Neural cell (in vitro differentiated cells): ENCODE data around the gene CHCHD5. TPM values are rescaled to one million over a fixed set of nuclear protein-coding genes. Genes with fewer than 3 reads are reported as not detected.
A peak's percentile ranks its signal among the peaks of the same experiment; 100 is the strongest.

Source experiments
- H2AFZ ChIP-seq: fragments of 200-600, 300-800 bp; sonication (generic), shearing (Covaris generic); 2 replicates; pipeline ENCODE4 v1.6.0; 2014; ENCODE audit warnings: low read depth, mild to moderate bottlenecking, antibody characterized with exemption, low read length, moderate library complexity
- H3F3A ChIP-seq: fragments of 200-600 bp; shearing (Covaris generic); 2 replicates; pipeline ENCODE4 v1.6.1; 2016; ENCODE audit warnings: mild to moderate bottlenecking, moderate library complexity, mixed read lengths, antibody characterized with exemption, low read length; ENCODE audit not compliant: insufficient read depth, poor library complexity, severe bottlenecking
- H3K27ac ChIP-seq: fragments of 200-600, 300-800 bp; sonication (generic), shearing (Covaris generic); 2 replicates; pipeline ENCODE4 v1.5.1; 2014; ENCODE audit warnings: mild to moderate bottlenecking, low read length, moderate library complexity
- H3K27me3 ChIP-seq: fragments of 300-800, 200-600 bp; sonication (generic), shearing (Covaris generic); 2 replicates; pipeline ENCODE4 v1.6.0; 2014; ENCODE audit warnings: mild to moderate bottlenecking, low read depth, low read length, moderate library complexity; ENCODE audit not compliant: insufficient read depth
- H3K36me3 ChIP-seq: fragments of 300-800, 200-600 bp; sonication (generic), shearing (Covaris generic); 2 replicates; pipeline ENCODE4 v1.5.1; 2014; ENCODE audit warnings: mild to moderate bottlenecking, antibody characterized with exemption, low read length, moderate library complexity; ENCODE audit not compliant: insufficient read depth
- H3K4me2 ChIP-seq: fragments of 300-800, 200-600 bp; sonication (generic), shearing (Covaris generic); 2 replicates; pipeline ENCODE4 v1.6.0; 2014; ENCODE audit warnings: mild to moderate bottlenecking, low read length
- H3K4me3 ChIP-seq: fragments of 300-800, 200-600 bp; sonication (generic), shearing (Covaris generic); 2 replicates; pipeline ENCODE4 v1.5.1; 2014; ENCODE audit warnings: mild to moderate bottlenecking, low read length, moderate library complexity
- H3K79me2 ChIP-seq: fragments of 200-600 bp; shearing (Covaris generic); replicated peaks from 2 replicates; pipeline ENCODE4 v1.6.0; 2014; ENCODE audit warnings: mild to moderate bottlenecking, low read length, moderate library complexity; ENCODE audit not compliant: insufficient read depth
- H3K9ac ChIP-seq: fragments of 300-800, 200-600 bp; sonication (generic), shearing (Covaris generic); 2 replicates; pipeline ENCODE4 v1.6.1; 2016; ENCODE audit warnings: mild to moderate bottlenecking, low read length, mixed read lengths
- H3K9me2 ChIP-seq: fragments of 200-600 bp; shearing (Covaris generic); 2 replicates; pipeline ENCODE4 v1.6.1; 2016; ENCODE audit warnings: mild to moderate bottlenecking, low read length, mixed read lengths; ENCODE audit not compliant: insufficient read depth
- H3K9me3 ChIP-seq: fragments of 200-600, 300-800 bp; sonication (generic), shearing (Covaris generic); 2 replicates; pipeline ENCODE4 v1.6.1; 2016; ENCODE audit warnings: mild to moderate bottlenecking, mixed run types, low read length, moderate library complexity, mixed read lengths
- H4K20me1 ChIP-seq: fragments of 200-600 bp; shearing (Covaris generic); 2 replicates; pipeline ENCODE4 v1.6.1; 2016; ENCODE audit warnings: mild to moderate bottlenecking, mixed run types; ENCODE audit not compliant: insufficient read depth
- EP300 ChIP-seq: fragments of 450-650 bp; conservative IDR thresholded peaks from 2 replicates; pipeline ENCODE4 v1.6.1; 2014; ENCODE audit warnings: antibody characterized with exemption, mild to moderate bottlenecking, moderate library complexity; ENCODE audit not compliant: poor library complexity, severe bottlenecking
- EZH2 ChIP-seq: fragments of 200-600, 300-800 bp; shearing (Covaris generic), sonication (generic); IDR thresholded peaks from 2 replicates; pipeline ENCODE4 v1.6.1; 2014; ENCODE audit warnings: antibody characterized with exemption, low read length, borderline replicate concordance, mild to moderate bottlenecking; ENCODE audit not compliant: insufficient read depth, poor library complexity, severe bottlenecking
- MXI1 ChIP-seq: fragments of 450-650 bp; conservative IDR thresholded peaks from 2 replicates; pipeline ENCODE4 v1.6.1; 2014; ENCODE audit warnings: antibody characterized with exemption, mild to moderate bottlenecking; ENCODE audit not compliant: poor library complexity, severe bottlenecking
- POLR2AphosphoS5 ChIP-seq: IDR thresholded peaks from 2 replicates; pipeline ENCODE4 v1.6.1; 2012
- RAD21 ChIP-seq: fragments of 450-650 bp; conservative IDR thresholded peaks from 2 replicates; pipeline ENCODE4 v1.6.1; 2014; ENCODE audit warnings: antibody characterized with exemption, mild to moderate bottlenecking, moderate library complexity
- REST ChIP-seq: IDR thresholded peaks from 2 replicates; pipeline ENCODE4 v1.6.1; 2012; ENCODE audit warnings: borderline replicate concordance
- SMC3 ChIP-seq: fragments of 450-650 bp; conservative IDR thresholded peaks from 2 replicates; pipeline ENCODE4 v1.6.1; 2014; ENCODE audit warnings: antibody characterized with exemption, mild to moderate bottlenecking, moderate library complexity; ENCODE audit not compliant: poor library complexity
- TAF1 ChIP-seq: IDR thresholded peaks from 2 replicates; pipeline ENCODE4 v1.6.1; 2012; ENCODE audit warnings: low read depth
- polyA plus RNA-seq: library from polyadenylated mRNA; depleted of rRNA; stranded (reverse); fragments of >200 nt; gene quantifications from 2 replicates; pipeline ENCODE4 v1.2.3, GENCODE V29; 2014
- TF ChIP-seq, protein P1 (sequence below): fragments of 450-650 bp; IDR thresholded peaks from 2 replicates; pipeline ENCODE4 v1.5.1; 2014; ENCODE audit warnings: antibody characterized with exemption, mild to moderate bottlenecking, moderate library complexity; ENCODE audit not compliant: poor library complexity, severe bottlenecking

Gene CHCHD5
- polyA plus RNA-seq, 1 donor from 2014 or later: 41.1 TPM

- Histone ChIP-seq H3K27ac (no peak overlapping the region), H3K4me3 (no peak overlapping the region), H3K27me3 (no peaks in the 10 kb centered on the region), H3K79me2 (peaks cover 3% of the 10 kb centered on the region), H3K9ac (no peak overlapping the region), H3F3A (no peaks in the 10 kb centered on the region), H3K9me2 (no peaks in the 10 kb centered on the region), H2AFZ (no peak overlapping the region), H3K36me3 (no peaks in the 10 kb centered on the region), H3K4me2 (no peak overlapping the region), H4K20me1 (no peaks in the 10 kb centered on the region), H3K9me3 (no peaks in the 10 kb centered on the region)
- TF ChIP-seq EZH2: no peak
- no peak for TF ChIP-seq RAD21
- TF ChIP-seq EP300: no peak
- TF ChIP-seq, protein P1, sequence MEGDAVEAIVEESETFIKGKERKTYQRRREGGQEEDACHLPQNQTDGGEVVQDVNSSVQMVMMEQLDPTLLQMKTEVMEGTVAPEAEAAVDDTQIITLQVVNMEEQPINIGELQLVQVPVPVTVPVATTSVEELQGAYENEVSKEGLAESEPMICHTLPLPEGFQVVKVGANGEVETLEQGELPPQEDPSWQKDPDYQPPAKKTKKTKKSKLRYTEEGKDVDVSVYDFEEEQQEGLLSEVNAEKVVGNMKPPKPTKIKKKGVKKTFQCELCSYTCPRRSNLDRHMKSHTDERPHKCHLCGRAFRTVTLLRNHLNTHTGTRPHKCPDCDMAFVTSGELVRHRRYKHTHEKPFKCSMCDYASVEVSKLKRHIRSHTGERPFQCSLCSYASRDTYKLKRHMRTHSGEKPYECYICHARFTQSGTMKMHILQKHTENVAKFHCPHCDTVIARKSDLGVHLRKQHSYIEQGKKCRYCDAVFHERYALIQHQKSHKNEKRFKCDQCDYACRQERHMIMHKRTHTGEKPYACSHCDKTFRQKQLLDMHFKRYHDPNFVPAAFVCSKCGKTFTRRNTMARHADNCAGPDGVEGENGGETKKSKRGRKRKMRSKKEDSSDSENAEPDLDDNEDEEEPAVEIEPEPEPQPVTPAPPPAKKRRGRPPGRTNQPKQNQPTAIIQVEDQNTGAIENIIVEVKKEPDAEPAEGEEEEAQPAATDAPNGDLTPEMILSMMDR: no peak
- no peak for TF ChIP-seq MXI1
- TF ChIP-seq REST: no peak
These were observed 4.3 kb upstream of the CHCHD5 start for GRCh38 chr2:112580084-112580483.

DNA sequence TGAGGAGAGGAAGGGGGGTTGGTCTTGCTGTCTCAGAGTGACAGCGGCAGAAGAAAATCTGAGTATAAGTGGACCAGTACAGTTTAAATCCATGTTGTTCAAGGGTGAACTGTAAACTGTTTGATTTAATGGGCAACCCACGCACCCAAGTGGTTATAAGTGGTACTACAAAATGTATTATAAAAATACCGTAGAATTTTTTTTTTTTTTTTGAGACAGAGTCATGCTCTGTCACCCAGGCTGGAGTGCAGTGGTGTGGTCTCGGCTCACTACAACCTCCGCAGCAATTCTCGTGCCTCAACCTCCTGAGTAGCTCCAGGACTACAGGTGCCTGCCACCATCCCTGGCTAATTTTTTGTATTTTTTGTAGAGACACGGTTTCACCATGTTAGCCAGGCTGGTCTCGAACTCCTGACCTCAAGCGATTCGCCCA is 2.1 kb upstream of the CHCHD5 start:
- no peak overlapping the region for H2AFZ ChIP-seq
- no peaks in the 10 kb centered on the region for H3K27me3 ChIP-seq
- H3K4me2 ChIP-seq: no peak overlapping the region
- no peak overlapping the region for H3K27ac ChIP-seq
- H3K9me2 ChIP-seq: no peaks in the 10 kb centered on the region
- no peaks in the 10 kb centered on the region for H3K36me3 ChIP-seq
- no peaks in the 10 kb centered on the region for H4K20me1 ChIP-seq
- H3K9me3 ChIP-seq: no peaks in the 10 kb centered on the region
- H3K79me2 ChIP-seq: peaks cover 3% of the 10 kb centered on the region
- H3F3A ChIP-seq: no peaks in the 10 kb centered on the region
- no peak overlapping the region for H3K4me3 ChIP-seq
- TF ChIP-seq RAD21: peak; percentile 73
- no peak for TF ChIP-seq REST
- TF ChIP-seq, protein P1: peak; percentile 77
- no peak for TF ChIP-seq POLR2AphosphoS5
- no peak for TF ChIP-seq MXI1
- TF ChIP-seq TAF1: no peak
- TF ChIP-seq SMC3: peak; percentile 73
- TF ChIP-seq EZH2: no peak
- no peak for TF ChIP-seq EP300
- no peak overlapping the region for H3K9ac ChIP-seq
